HG02885 (cell line): Measurements from ENCODE around the gene FBXL17.
"Not testable (repeated sequence)": the region's sequence is repeated elsewhere in the genome, so short reads cannot be mapped to it uniquely, and the experiment has no call there.

Experiments
- ATAC-seq: cut with Tn5 transposase; IDR thresholded peaks from one replicate; pipeline ENCODE4 v1.9.1; 2021; ENCODE audit warnings: mild to moderate bottlenecking; ENCODE audit not compliant: unreplicated experiment, poor library complexity

Gene FBXL17

GRCh38 chr5:108321341-108321740, 60.6 kb downstream of the FBXL17 start:
- no peak for ATAC-seq

GRCh38 chr5:108320231-108320630, 61.7 kb downstream of the FBXL17 start:
- no peak for ATAC-seq

GRCh38 chr5:108315829-108316228, 66.1 kb downstream of the FBXL17 start:
- no peak for ATAC-seq

GRCh38 chr5:108312258-108312657, 69.6 kb downstream of the FBXL17 start:
- ATAC-seq = no peak

- no peak for ATAC-seq
Observed at GRCh38 chr5:108311682-108312081, 70.2 kb downstream of the FBXL17 start.

- no peak for ATAC-seq
Observed at GRCh38 chr5:108303611-108304010, 78.3 kb downstream of the FBXL17 start.

- ATAC-seq = no peak
Observed at GRCh38 chr5:108303086-108303485, 78.8 kb downstream of the FBXL17 start.

GRCh38 chr5:108297042-108297601, 84.8 kb downstream of the FBXL17 start:
- no peak for ATAC-seq

- no peak for ATAC-seq
Observed at GRCh38 chr5:108295578-108296368, 86.1 kb downstream of the FBXL17 start.

- ATAC-seq = no peak
Observed at GRCh38 chr5:108280960-108281569, 100.8 kb downstream of the FBXL17 start.

- no peak for ATAC-seq
Observed at GRCh38 chr5:108280248-108280647, 101.7 kb downstream of the FBXL17 start.

- ATAC-seq = no peak
Observed at GRCh38 chr5:108278285-108279240, 103.3 kb downstream of the FBXL17 start.

- no peak for ATAC-seq
Observed at GRCh38 chr5:108276187-108277050, 105.5 kb downstream of the FBXL17 start.

- ATAC-seq = not testable (repeated sequence)
Observed at GRCh38 chr5:108274080-108274479, 107.8 kb downstream of the FBXL17 start.

- ATAC-seq = no peak
Observed at GRCh38 chr5:108271127-108271526, 110.8 kb downstream of the FBXL17 start.

GRCh38 chr5:108266242-108266641, 115.7 kb downstream of the FBXL17 start:
- ATAC-seq = no peak

- no peak for ATAC-seq
Observed at GRCh38 chr5:108264533-108264932, 117.4 kb downstream of the FBXL17 start.

- no peak for ATAC-seq
Observed at GRCh38 chr5:108263338-108263737, 118.6 kb downstream of the FBXL17 start.

GRCh38 chr5:108260858-108261170, 121.1 kb downstream of the FBXL17 start:
- ATAC-seq = no peak
